Glutamatergic neuron (in vitro differentiated cells): ENCODE measurements around the gene PEPD. TPM values are rescaled to one million over a fixed set of nuclear protein-coding genes. Genes with fewer than 3 reads are reported as not detected.

Source experiments
- DNase-seq: peaks from one replicate; pipeline ENCODE4 v3.0.0; 2022
- H3K27ac Mint-ChIP-seq: one replicate; pipeline ENCODE4 v1.8.0; 2020; ENCODE audit warnings: mild to moderate bottlenecking, mixed read lengths, inconsistent platforms; ENCODE audit not compliant: unreplicated experiment
- H3K27me3 Mint-ChIP-seq: one replicate; pipeline ENCODE4 v1.8.0; 2020; ENCODE audit warnings: mild to moderate bottlenecking, moderate library complexity, mixed read lengths, inconsistent platforms; ENCODE audit not compliant: unreplicated experiment
- H3K36me3 Mint-ChIP-seq: one replicate; pipeline ENCODE4 v1.8.0; 2020; ENCODE audit warnings: mild to moderate bottlenecking, mixed read lengths, inconsistent platforms; ENCODE audit not compliant: unreplicated experiment
- H3K4me1 Mint-ChIP-seq: one replicate; pipeline ENCODE4 v1.8.0; 2020; ENCODE audit warnings: mild to moderate bottlenecking, low read depth, mixed read lengths, inconsistent platforms; ENCODE audit not compliant: unreplicated experiment
- H3K4me3 Mint-ChIP-seq: one replicate; pipeline ENCODE4 v1.8.0; 2020; ENCODE audit warnings: mild to moderate bottlenecking, mixed read lengths, inconsistent platforms; ENCODE audit not compliant: unreplicated experiment
- H3K9me3 Mint-ChIP-seq: one replicate; pipeline ENCODE4 v1.8.0; 2020; ENCODE audit warnings: mild to moderate bottlenecking, moderate library complexity, mixed read lengths, inconsistent platforms; ENCODE audit not compliant: unreplicated experiment
- CTCF ChIP-seq: fragments of 200-600 bp; sonication (generic); IDR thresholded peaks from one replicate; pipeline ENCODE4 v1.5.0; 2021; ENCODE audit not compliant: partially characterized antibody, unreplicated experiment
- total RNA-seq: library from RNA; stranded (reverse); fragmentation: NEBNext Ultra II Directional; extraction: Animal tissue kit (Norgen Biotek cat#: 25700); gene quantifications from one replicate; pipeline ENCODE4 v1.2.1, GENCODE V29; 2021; ENCODE audit not compliant: unreplicated experiment

The PEPD gene
- total RNA-seq, 1 donor from 2014 or later = 93.3 TPM

GRCh38 chr19:33399745-33400681, 121.6 kb downstream of the PEPD start:
- Mint-ChIP-seq H3K36me3 (no peaks in the 10 kb centered on the region), H3K9me3 (peaks cover 5% of the 10 kb centered on the region), H3K4me3 (no peak overlapping the region), H3K27me3 (peaks cover 2% of the 10 kb centered on the region), H3K4me1 (peaks cover 4% of the 10 kb centered on the region), H3K27ac (no peak overlapping the region)
- no peak for TF ChIP-seq CTCF
- peak; percentile 14 for DNase-seq

GRCh38 chr19:33399081-33399744, 122.4 kb downstream of the PEPD start:
- Mint-ChIP-seq H3K4me1 (peaks cover 4% of the 10 kb centered on the region), H3K27ac (no peak overlapping the region), H3K9me3 (peaks cover 9% of the 10 kb centered on the region), H3K4me3 (no peak overlapping the region), H3K36me3 (no peaks in the 10 kb centered on the region), H3K27me3 (peaks cover 2% of the 10 kb centered on the region)
- peak; percentile 27 for DNase-seq
- no peak for TF ChIP-seq CTCF

- Mint-ChIP-seq H3K36me3 (no peaks in the 10 kb centered on the region), H3K4me1 (peaks cover 9% of the 10 kb centered on the region), H3K27me3 (peaks cover 6% of the 10 kb centered on the region), H3K27ac (no peak overlapping the region), H3K4me3 (no peak overlapping the region), H3K9me3 (peaks cover 11% of the 10 kb centered on the region)
- peak; percentile 5 for TF ChIP-seq CTCF
- no peak for DNase-seq
These were observed 123.1 kb downstream of the PEPD start for GRCh38 chr19:33398361-33399060.

GRCh38 chr19:33397536-33398360, 123.8 kb downstream of the PEPD start:
- DNase-seq = peak; percentile 46
- no peaks in the 10 kb centered on the region for H3K36me3 Mint-ChIP-seq
- no peak overlapping the region for H3K27ac Mint-ChIP-seq
- H3K9me3 Mint-ChIP-seq = peaks cover 11% of the 10 kb centered on the region
- H3K27me3 Mint-ChIP-seq = peaks cover 6% of the 10 kb centered on the region
- H3K4me3 Mint-ChIP-seq = no peak overlapping the region
- peaks cover 9% of the 10 kb centered on the region for H3K4me1 Mint-ChIP-seq
- TF ChIP-seq CTCF = peak; percentile 25
